H1 (cell line): ENCODE measurements around the gene MYPN. TPM values are rescaled to one million over a fixed set of nuclear protein-coding genes. Genes with fewer than 3 reads are reported as not detected.

Experiments used
- CTCF ChIA-PET: fragments of 300-600 bp; sonication (Branson Sonifier 250); formaldehyde crosslinking; loops from one replicate; lab custom pipeline; 2021; ENCODE audit not compliant: partially characterized antibody; lab: Charles Lee
- POLR2A ChIA-PET: fragments of 300-600 bp; sonication (Branson Sonifier 250); formaldehyde crosslinking; loops from one replicate; lab custom pipeline; 2021; ENCODE audit warnings: inconsistent platforms; ENCODE audit not compliant: partially characterized antibody; lab: Charles Lee
- DNase-seq, 2 experiments: peaks; one replicate each; pipeline versions ENCODE4 v3.0.0 to v3.0.0-alpha.2; 2010 to 2022; ENCODE audit warnings: low spot score in 2 of 2, low read depth in 1 of 2, mixed read lengths in 1 of 2
- FAIRE-seq: peaks from 2 replicates; lab custom pipeline; 2011; peaks lifted over from hg19 to GRCh38; lab: Jason Lieb, UNC
- H2AFZ ChIP-seq: 2 replicates; pipeline ENCODE4 v1.8.1; 2012; ENCODE audit warnings: low read length, inconsistent platforms
- H2AK5ac ChIP-seq: 2 replicates; pipeline ENCODE4 v1.6.1; 2013; ENCODE audit warnings: low read depth, low read length
- H2BK120ac ChIP-seq: replicated peaks from 2 replicates; pipeline ENCODE3; 2013; ENCODE audit warnings: low read depth, low read length, inconsistent platforms
- H2BK12ac ChIP-seq: 2 replicates; pipeline ENCODE4 v1.6.1; 2013; ENCODE audit warnings: low read depth, low read length
- H2BK15ac ChIP-seq: 2 replicates; pipeline ENCODE4 v1.6.1; 2013; ENCODE audit warnings: low read length
- H2BK20ac ChIP-seq: 2 replicates; pipeline ENCODE4 v1.6.1; 2013; ENCODE audit warnings: low read length
- H2BK5ac ChIP-seq: 2 replicates; pipeline ENCODE4 v1.6.1; 2013; ENCODE audit warnings: low read depth, low read length
- H3K14ac ChIP-seq: 2 replicates; pipeline ENCODE4 v1.6.1; 2013; ENCODE audit warnings: inconsistent platforms; ENCODE audit not compliant: insufficient read length
- H3K18ac ChIP-seq: 2 replicates; pipeline ENCODE4 v1.6.1; 2013; ENCODE audit warnings: low read length; ENCODE audit errors: extremely low read depth
- H3K23ac ChIP-seq: 2 replicates; pipeline ENCODE4 v1.6.1; 2013; ENCODE audit warnings: inconsistent platforms; ENCODE audit not compliant: insufficient read length
- H3K23me2 ChIP-seq: 2 replicates; pipeline ENCODE4 v1.6.1; 2013; ENCODE audit warnings: low read depth, low read length
- H3K27ac ChIP-seq: 2 replicates; pipeline ENCODE4 v1.6.1; 2011; ENCODE audit warnings: low read depth, low read length, inconsistent platforms
- H3K27me3 ChIP-seq, 4 experiments: replicated peaks in 1 of 4; 1 replicate in 1 of 4; 2 replicates in 3 of 4; pipeline versions ENCODE4 v1.6.1 to v1.8.1; 2011 to 2013; ENCODE audit warnings: low read length in 3 of 4, mild to moderate bottlenecking in 3 of 4, inconsistent platforms in 2 of 4, mixed read lengths in 2 of 4, moderate library complexity in 1 of 4; ENCODE audit not compliant: control insufficient read depth in 3 of 4, insufficient read depth in 3 of 4; ENCODE audit errors: extremely low read depth in 1 of 4
- H3K36me3 ChIP-seq, 4 experiments: 2 replicates each; pipeline versions ENCODE4 v1.6.1 to v1.8.1; 2011 to 2013; ENCODE audit warnings: mild to moderate bottlenecking in 4 of 4, low read length in 3 of 4, moderate library complexity in 2 of 4, control low read depth in 1 of 4, inconsistent platforms in 1 of 4; ENCODE audit not compliant: insufficient read depth in 4 of 4, control insufficient read depth in 2 of 4
- H3K4ac ChIP-seq: replicated peaks from 2 replicates; pipeline ENCODE3; 2013; ENCODE audit warnings: low read length, low read depth, mixed read lengths, inconsistent platforms; ENCODE audit not compliant: insufficient read length
- H3K4me1 ChIP-seq, 4 experiments: replicated peaks in 1 of 4; 1 replicate in 1 of 4; 2 replicates in 3 of 4; pipeline versions ENCODE4 v1.6.1 to v1.8.1; 2011 to 2013; ENCODE audit warnings: low read length in 3 of 4, inconsistent platforms in 2 of 4, mixed read lengths in 1 of 4; ENCODE audit not compliant: insufficient read depth in 4 of 4, control insufficient read depth in 3 of 4
- H3K4me2 ChIP-seq, 2 experiments: 2 replicates each; pipeline versions ENCODE4 v1.6.1 to v1.8.1; 2011 to 2013; ENCODE audit warnings: low read depth in 2 of 2, low read length in 2 of 2, control low read depth in 1 of 2, inconsistent platforms in 1 of 2, mild to moderate bottlenecking in 1 of 2; ENCODE audit not compliant: insufficient read depth in 1 of 2
- H3K4me3 ChIP-seq, 4 experiments: fragments of 200-600, 300-600 bp in 1 of 4; sonication (generic), shearing (Covaris generic), sonication (Bioruptor Twin) in 1 of 4; 2 replicates each; pipeline versions ENCODE4 v1.5.1 to v1.8.1; 2011 to 2016; ENCODE audit warnings: low read length in 4 of 4, low read depth in 3 of 4, control low read depth in 2 of 4, inconsistent platforms in 2 of 4, mild to moderate bottlenecking in 2 of 4, mixed read lengths in 1 of 4, moderate library complexity in 1 of 4; ENCODE audit not compliant: insufficient read depth in 2 of 4; ENCODE audit errors: extremely low read depth in 1 of 4
- H3K56ac ChIP-seq: replicated peaks from 2 replicates; pipeline ENCODE3; 2013; ENCODE audit warnings: low read depth, mild to moderate bottlenecking, mixed read lengths, low read length, inconsistent platforms; ENCODE audit not compliant: insufficient read length
- H3K79me1 ChIP-seq: 2 replicates; pipeline ENCODE4 v1.6.1; 2013; ENCODE audit warnings: low read depth, low read length, control low read depth
- H3K79me2 ChIP-seq, 2 experiments: 2 replicates each; pipeline versions ENCODE4 v1.6.1 to v1.8.1; 2012 to 2013; ENCODE audit warnings: low read length in 2 of 2, mild to moderate bottlenecking in 2 of 2, inconsistent platforms in 1 of 2; ENCODE audit not compliant: insufficient read depth in 2 of 2, control insufficient read depth in 1 of 2
- H3K9ac ChIP-seq, 4 experiments: replicated peaks in 1 of 4; 1 replicate in 1 of 4; 2 replicates in 3 of 4; pipeline versions ENCODE4 v1.6.1 to v1.8.1; 2011 to 2013; ENCODE audit warnings: low read depth in 3 of 4, low read length in 3 of 4, control low read depth in 2 of 4, mild to moderate bottlenecking in 2 of 4, moderate library complexity in 2 of 4, inconsistent platforms in 1 of 4; ENCODE audit errors: extremely low read depth in 1 of 4
- H3K9me3 ChIP-seq, 2 experiments: 2 replicates each; pipeline versions ENCODE4 v1.6.1 to v1.8.1; 2012 to 2013; ENCODE audit warnings: mild to moderate bottlenecking in 2 of 2, moderate library complexity in 2 of 2, control low read depth in 1 of 2, inconsistent platforms in 1 of 2, low read depth in 1 of 2, low read length in 1 of 2, mixed read lengths in 1 of 2; ENCODE audit not compliant: insufficient read depth in 2 of 2
- H4K20me1 ChIP-seq, 2 experiments: replicated peaks in 1 of 2; 2 replicates each; pipeline versions ENCODE3 to v1.8.1; 2011 to 2013; ENCODE audit warnings: inconsistent platforms in 2 of 2, low read length in 2 of 2, mild to moderate bottlenecking in 1 of 2; ENCODE audit not compliant: insufficient read depth in 2 of 2, control insufficient read depth in 1 of 2
- H4K5ac ChIP-seq: 2 replicates; pipeline ENCODE4 v1.6.1; 2013; ENCODE audit warnings: low read length, low read depth, mixed read lengths, inconsistent platforms; ENCODE audit not compliant: insufficient read length
- H4K8ac ChIP-seq: 2 replicates; pipeline ENCODE4 v1.8.0; 2013; ENCODE audit warnings: mild to moderate bottlenecking, moderate library complexity, low read length, inconsistent platforms; ENCODE audit not compliant: insufficient read depth; ENCODE audit errors: extremely low read depth
- H4K91ac ChIP-seq: replicated peaks from 2 replicates; pipeline ENCODE3; 2013; ENCODE audit warnings: low read length, mixed read lengths, inconsistent platforms; ENCODE audit not compliant: insufficient read length
- CEBPB ChIP-seq: IDR thresholded peaks from 2 replicates; pipeline ENCODE4 v1.6.1; 2012; ENCODE audit warnings: low read depth, low read length
- CHD2 ChIP-seq: IDR thresholded peaks from 2 replicates; pipeline ENCODE4 v1.6.1; 2012; ENCODE audit warnings: low read length, improper control_type of control experiment
- EZH2 ChIP-seq: fragments of 200-600 bp; sonication (generic); IDR thresholded peaks from 2 replicates; pipeline ENCODE4 v1.7.1; 2012; ENCODE audit warnings: low read depth, mild to moderate bottlenecking, moderate library complexity, low read length, inconsistent platforms; ENCODE audit not compliant: severe bottlenecking
- FOSL1 ChIP-seq: IDR thresholded peaks from 2 replicates; pipeline ENCODE4 v1.6.1; 2011; ENCODE audit warnings: mild to moderate bottlenecking, low read depth, low read length, moderate library complexity; ENCODE audit not compliant: insufficient read depth
- GABPA ChIP-seq: IDR thresholded peaks from 2 replicates; pipeline ENCODE4 v1.6.1; 2011; ENCODE audit warnings: mild to moderate bottlenecking, low read length, moderate library complexity, borderline replicate concordance; ENCODE audit not compliant: insufficient read depth
- KDM1A ChIP-seq: fragments of 200-600, 300-600 bp; sonication (generic); IDR thresholded peaks from 2 replicates; pipeline ENCODE4 v1.7.1; 2016; ENCODE audit warnings: mild to moderate bottlenecking, low read length, borderline replicate concordance
- NANOG ChIP-seq: IDR thresholded peaks from 2 replicates; pipeline ENCODE4 v1.6.1; 2011; ENCODE audit warnings: low read length, low read depth, mild to moderate bottlenecking, inconsistent platforms; ENCODE audit not compliant: insufficient read depth, poor library complexity, severe bottlenecking
- NRF1 ChIP-seq: IDR thresholded peaks from 2 replicates; pipeline ENCODE4 v1.6.1; 2011; ENCODE audit warnings: mild to moderate bottlenecking, low read depth, low read length, improper control_type of control experiment
- POLR2A ChIP-seq, 2 experiments: IDR thresholded peaks; 1 replicate in 1 of 2; 2 replicates in 1 of 2; pipeline ENCODE4 v1.6.1; 2011; ENCODE audit warnings: low read depth in 2 of 2, low read length in 2 of 2, mild to moderate bottlenecking in 2 of 2; ENCODE audit errors: control extremely low read depth in 1 of 2
- RFX5 ChIP-seq: IDR thresholded peaks from 2 replicates; pipeline ENCODE4 v1.6.1; 2011; ENCODE audit warnings: low read depth, low read length, improper control_type of control experiment, borderline replicate concordance
- SIRT6 ChIP-seq: IDR thresholded peaks from one replicate; pipeline ENCODE4 v1.7.1; 2012; ENCODE audit warnings: low read length, inconsistent platforms
- SIX5 ChIP-seq: IDR thresholded peaks from 2 replicates; pipeline ENCODE4 v1.6.1; 2011; ENCODE audit warnings: mild to moderate bottlenecking, low read depth, low read length
- TAF1 ChIP-seq: IDR thresholded peaks from 2 replicates; pipeline ENCODE4 v1.6.1; 2011; ENCODE audit warnings: mild to moderate bottlenecking, low read depth, low read length
- TAF7 ChIP-seq: optimal IDR thresholded peaks from 2 replicates; pipeline ENCODE3; 2011; ENCODE audit warnings: low read depth, mild to moderate bottlenecking, inconsistent platforms, low read length, moderate library complexity, borderline replicate concordance
- TCF12 ChIP-seq: IDR thresholded peaks from 2 replicates; pipeline ENCODE4 v1.6.1; 2011; ENCODE audit warnings: low read depth, mild to moderate bottlenecking, low read length
- WGBS, 2 experiments: shearing (Covaris generic) in 1 of 2; methylation state at CpG; one replicate each; pipeline versions ENCODE4 v1.1.6 to v1.1.7; 2013 to 2015; ENCODE audit warnings: low lambda C conversion rate in 2 of 2, mixed read lengths in 2 of 2, inconsistent platforms in 1 of 2, low coverage in 1 of 2, missing lambda C conversion rate in 1 of 2; ENCODE audit not compliant: insufficient replicate concordance in 2 of 2, insufficient coverage in 1 of 2, insufficient read length in 1 of 2; ENCODE audit errors: extremely low coverage in 1 of 2, missing lambda C conversion rate in 1 of 2; 5-methylcytosine and 5-hydroxymethylcytosine counted together
- polyA plus RNA-seq, 7 experiments: library from polyadenylated mRNA; depleted of rRNA in 3 of 7; stranded (reverse) in 5 of 7; unstranded in 2 of 7; fragments of >200 nt in 5 of 7; fragments of 200-250 nt in 2 of 7; gene quantifications; 1 replicate in 5 of 7; 2 replicates in 1 of 7; 4 replicates in 1 of 7; pipeline versions ENCODE4 v1.2.1 to v1.2.3, GENCODE V29; 2011 to 2013; ENCODE audit warnings: missing spikeins in 2 of 7, mixed read lengths in 2 of 7
- total RNA-seq: library from RNA; stranded (reverse); fragmentation: NEBNext Ultra II Directional; extraction: Animal tissue kit (Norgen Biotek cat#: 25700); gene quantifications from 2 replicates; pipeline ENCODE4 v1.2.1, GENCODE V29; 2021
- TF ChIP-seq, protein P1 (sequence below): IDR thresholded peaks from 2 replicates; pipeline ENCODE4 v1.6.1; 2012; ENCODE audit warnings: inconsistent platforms

The MYPN gene
- total and polyA plus RNA-seq, 2 of the 8 experiments (the other 6 are each of a cell fraction or from before 2014, with no cell fraction given), result not detected

- H4K20me1 ChIP-seq, result no peaks in the 10 kb centered on the region
- POLR2A ChIA-PET, result interaction anchor here (0.6 kb wide), 1 partner anchor 10 kb away, joined by 3 read pairs; no protein-coding TSS in a partner anchor
- no peak overlapping the region for H4K8ac ChIP-seq
- peaks cover 0 to 4% (median 2%) of the 10 kb centered on the region in 4 experiments; a peak in 2 of 7 replicates for H3K4me1 ChIP-seq
- no peak overlapping the region for H2AK5ac ChIP-seq
- FAIRE-seq (no peak), DNase-seq (no peak)
- H2BK120ac ChIP-seq, result no peak overlapping the region
- no peak overlapping the region for H3K23ac ChIP-seq
- H3K23me2 ChIP-seq, result no peaks in the 10 kb centered on the region
- CTCF ChIA-PET, result interaction anchor here (0.5 to 1.0 kb wide), 5 partner anchors 9 to 240 kb away, joined by 3 to 7 read pairs (median 3); no protein-coding TSS in a partner anchor
- H3K4me3 ChIP-seq, result no peak overlapping the region
- no peak overlapping the region for H4K91ac ChIP-seq
- H3K27ac ChIP-seq, result no peak overlapping the region
- no peak overlapping the region for H3K9ac ChIP-seq
- H2BK15ac ChIP-seq, result no peak overlapping the region
- no peak overlapping the region for H2BK5ac ChIP-seq
- no peak overlapping the region for H3K4me2 ChIP-seq
- no peaks in the 10 kb centered on the region for H3K79me2 ChIP-seq
- no peak overlapping the region for H2AFZ ChIP-seq
- no peak overlapping the region for H3K14ac ChIP-seq
- H4K5ac ChIP-seq, result no peak overlapping the region
- WGBS, 2 experiments, result 94% methylated on average over 3 of the region's 3 CpGs; no CpG with 5 or more reads in 1 of the 2 experiments
- no peaks in the 10 kb centered on the region for H3K9me3 ChIP-seq
- H3K36me3 ChIP-seq, result no peaks in the 10 kb centered on the region
- no peak overlapping the region for H2BK20ac ChIP-seq
- no peaks in the 10 kb centered on the region for H3K27me3 ChIP-seq
- H3K56ac ChIP-seq, result no peak overlapping the region
- no peak overlapping the region for H3K18ac ChIP-seq
- H3K4ac ChIP-seq, result no peak overlapping the region
- no peak overlapping the region for H2BK12ac ChIP-seq
- H3K79me1 ChIP-seq, result no peaks in the 10 kb centered on the region
- TF ChIP-seq NRF1 (no peak), KDM1A (no peak), NANOG (no peak), EZH2 (no peak), RFX5 (no peak), POLR2A (IDR thresholded peaks at IDR 0.05; ENCODE audit: control extremely low read depth in 1 of 2, low read depth in 2 of 2, low read length in 2 of 2) (no peak), CEBPB (no peak), FOSL1 (no peak), SIX5 (no peak), GABPA (no peak), TCF12 (no peak), CHD2 (no peak), TAF1 (no peak), TAF7 (no peak), SIRT6 (no peak)
- TF ChIP-seq, protein P1, sequence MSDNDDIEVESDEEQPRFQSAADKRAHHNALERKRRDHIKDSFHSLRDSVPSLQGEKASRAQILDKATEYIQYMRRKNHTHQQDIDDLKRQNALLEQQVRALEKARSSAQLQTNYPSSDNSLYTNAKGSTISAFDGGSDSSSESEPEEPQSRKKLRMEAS, result no peak
Measured at GRCh38 chr10:68099736-68100135, 9.6 kb upstream of the MYPN start.
